GM12878 (cell line): ENCODE measurements around the gene TMPRSS4.

Experiments used
- ATF7 ChIP-seq: fragments of 450-650 bp; IDR thresholded peaks from 2 replicates; pipeline ENCODE4 v1.6.1; 2016; ENCODE audit warnings: low read depth, mild to moderate bottlenecking
- BRCA1 ChIP-seq: IDR thresholded peaks from 2 replicates; pipeline ENCODE4 v1.6.1; 2011; ENCODE audit warnings: low read depth, low read length, improper control_type of control experiment
- CTCF ChIP-seq, 3 experiments: IDR thresholded peaks in 2 of 3; conservative IDR thresholded peaks in 1 of 3; 2 replicates each; pipeline ENCODE4 v1.5.1; 2011; ENCODE audit warnings: low read depth in 3 of 3, low read length in 3 of 3, mild to moderate bottlenecking in 3 of 3, control low read depth in 2 of 3, moderate library complexity in 2 of 3, inconsistent platforms in 1 of 3, mixed read lengths in 1 of 3; ENCODE audit not compliant: control insufficient read depth in 2 of 3, insufficient read depth in 1 of 3; ENCODE audit errors: extremely low read depth in 1 of 3
- NFYB ChIP-seq: IDR thresholded peaks from 2 replicates; pipeline ENCODE4 v1.6.1; 2011; ENCODE audit warnings: low read depth, mild to moderate bottlenecking, low read length, improper control_type of control experiment, moderate library complexity; ENCODE audit not compliant: insufficient read depth
- NR2C2 ChIP-seq: IDR thresholded peaks from 2 replicates; pipeline ENCODE4 v1.6.1; 2011; ENCODE audit warnings: borderline replicate concordance, low read depth; ENCODE audit not compliant: control insufficient read depth, insufficient read length

GRCh38 chr11:118060081-118060661 is 16.7 kb upstream of the TMPRSS4 start:
- TF ChIP-seq CTCF (IDR thresholded peaks at IDR 0.05 in 2 of 3, conservative IDR thresholded peaks at IDR 0.05 in 1 of 3; ENCODE audit: control insufficient read depth in 2 of 3, extremely low read depth in 1 of 3, insufficient read depth in 1 of 3, low read depth in 3 of 3, low read length in 3 of 3) (no peak), BRCA1 (no peak), NFYB (no peak), NR2C2 (no peak), ATF7 (no peak)
